PC-9 (cell line): ENCODE measurements around the gene STK35.

ENCODE experiments used
- EZH2 ChIP-seq: fragments of 200-600 bp; sonication (generic); IDR thresholded peaks from 2 replicates; pipeline ENCODE4 v1.8.0; 2017; ENCODE audit warnings: antibody characterized with exemption, low read depth
- TF ChIP-seq, protein P1 (sequence below): fragments of 200-600 bp; sonication (generic); conservative IDR thresholded peaks from 2 replicates; pipeline ENCODE4 v1.6.1; 2017; ENCODE audit warnings: mixed run types, antibody characterized with exemption, mild to moderate bottlenecking, moderate library complexity

DNA sequence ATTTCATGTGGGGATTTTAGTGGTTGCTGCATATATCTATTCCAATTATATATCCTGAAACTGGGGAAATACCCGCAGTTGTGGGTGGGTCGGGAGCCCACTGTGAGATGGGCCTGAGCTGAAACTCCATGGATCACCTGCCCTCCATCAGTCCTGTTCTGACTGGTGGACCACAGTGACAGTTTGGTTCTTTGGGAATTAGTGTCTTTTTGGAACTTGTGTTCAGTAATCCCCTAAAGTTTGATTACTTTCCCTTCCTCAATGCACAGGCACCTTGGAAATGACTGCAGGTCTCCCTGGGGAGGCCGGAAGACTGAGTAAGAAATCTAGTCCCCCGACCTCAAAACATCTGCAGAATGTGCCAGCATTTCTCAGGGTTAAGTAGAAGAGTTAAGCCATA is 11.3 kb downstream of the STK35 start:
- TF ChIP-seq, protein P1, sequence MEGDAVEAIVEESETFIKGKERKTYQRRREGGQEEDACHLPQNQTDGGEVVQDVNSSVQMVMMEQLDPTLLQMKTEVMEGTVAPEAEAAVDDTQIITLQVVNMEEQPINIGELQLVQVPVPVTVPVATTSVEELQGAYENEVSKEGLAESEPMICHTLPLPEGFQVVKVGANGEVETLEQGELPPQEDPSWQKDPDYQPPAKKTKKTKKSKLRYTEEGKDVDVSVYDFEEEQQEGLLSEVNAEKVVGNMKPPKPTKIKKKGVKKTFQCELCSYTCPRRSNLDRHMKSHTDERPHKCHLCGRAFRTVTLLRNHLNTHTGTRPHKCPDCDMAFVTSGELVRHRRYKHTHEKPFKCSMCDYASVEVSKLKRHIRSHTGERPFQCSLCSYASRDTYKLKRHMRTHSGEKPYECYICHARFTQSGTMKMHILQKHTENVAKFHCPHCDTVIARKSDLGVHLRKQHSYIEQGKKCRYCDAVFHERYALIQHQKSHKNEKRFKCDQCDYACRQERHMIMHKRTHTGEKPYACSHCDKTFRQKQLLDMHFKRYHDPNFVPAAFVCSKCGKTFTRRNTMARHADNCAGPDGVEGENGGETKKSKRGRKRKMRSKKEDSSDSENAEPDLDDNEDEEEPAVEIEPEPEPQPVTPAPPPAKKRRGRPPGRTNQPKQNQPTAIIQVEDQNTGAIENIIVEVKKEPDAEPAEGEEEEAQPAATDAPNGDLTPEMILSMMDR, result no peak
- TF ChIP-seq EZH2, result no peak
